Measurements from ENCODE around the gene WDR48.
A peak's percentile ranks its signal among the peaks of the same experiment; 100 is the strongest.

WDR48 gene

GRCh38 chr3:39088456-39088855 lies 36.6 kb downstream of the WDR48 start:
- H3K27ac ChIP-seq (ENCODE audit: low read length), result no peak overlapping the region
- peaks cover 71% of the 10 kb centered on the region for H3K36me3 ChIP-seq (ENCODE audit: insufficient read depth, low read length)
- TF ChIP-seq CTCF (IDR thresholded peaks at IDR 0.05; ENCODE audit: borderline replicate concordance, extremely low read depth, low read length, poor library complexity, severe bottlenecking), result no peak
- TF ChIP-seq EZH2 (IDR thresholded peaks at IDR 0.05; ENCODE audit: borderline replicate concordance, low read depth, low read length, severe bottlenecking), result no peak

GRCh38 chr3:39088889-39089288 lies 37.1 kb downstream of the WDR48 start:
- Histone ChIP-seq H3K27ac (ENCODE audit: low read length) (no peak overlapping the region), H2AFZ (ENCODE audit: low read depth, low read length) (no peak overlapping the region), H3K9ac (ENCODE audit: low read depth, low read length) (no peak overlapping the region), H4K20me1 (ENCODE audit: insufficient read depth, low read length) (no peaks in the 10 kb centered on the region), H3K27me3 (ENCODE audit: insufficient read depth, low read length, poor library complexity) (no peaks in the 10 kb centered on the region), H3K36me3 (ENCODE audit: insufficient read depth, low read length) (peaks cover 71% of the 10 kb centered on the region), H3K4me1 (ENCODE audit: insufficient read depth, low read length) (no peaks in the 10 kb centered on the region), H3K4me3 (ENCODE audit: low read depth in 1 of 2, low read length in 2 of 2) (no peak overlapping the region), H3K4me2 (ENCODE audit: insufficient read depth, low read length) (no peak overlapping the region), H3K9me3 (ENCODE audit: insufficient read depth, low read length, severe bottlenecking) (no peaks in the 10 kb centered on the region), H3K79me2 (ENCODE audit: insufficient read depth, low read length) (no peaks in the 10 kb centered on the region)
- ATAC-seq (ENCODE audit: insufficient read depth, low read depth) (no peak), DNase-seq (no peak)
- TF ChIP-seq EZH2 (IDR thresholded peaks at IDR 0.05; ENCODE audit: borderline replicate concordance, low read depth, low read length, severe bottlenecking), result no peak
- TF ChIP-seq CTCF (IDR thresholded peaks at IDR 0.05; ENCODE audit: borderline replicate concordance, extremely low read depth, low read length, poor library complexity, severe bottlenecking), result no peak

More at GRCh38 chr3:39088456-39088855, 36.6 kb downstream of the WDR48 start:
- Histone ChIP-seq H3K9me3 (ENCODE audit: insufficient read depth, low read length, severe bottlenecking) (no peaks in the 10 kb centered on the region), H3K79me2 (ENCODE audit: insufficient read depth, low read length) (no peaks in the 10 kb centered on the region), H3K4me2 (ENCODE audit: insufficient read depth, low read length) (no peak overlapping the region), H3K9ac (ENCODE audit: low read depth, low read length) (no peak overlapping the region), H4K20me1 (ENCODE audit: insufficient read depth, low read length) (no peaks in the 10 kb centered on the region), H3K4me1 (ENCODE audit: insufficient read depth, low read length) (no peaks in the 10 kb centered on the region), H2AFZ (ENCODE audit: low read depth, low read length) (no peak overlapping the region), H3K27me3 (ENCODE audit: insufficient read depth, low read length, poor library complexity) (no peaks in the 10 kb centered on the region), H3K4me3 (ENCODE audit: low read depth in 1 of 2, low read length in 2 of 2) (no peak overlapping the region)
- DNase-seq (no peak), ATAC-seq (ENCODE audit: insufficient read depth, low read depth) (no peak)

GRCh38 chr3:39090922-39091321 lies 39.1 kb downstream of the WDR48 start:
- peaks cover 83% of the 10 kb centered on the region for H3K36me3 ChIP-seq (ENCODE audit: insufficient read depth, low read length)
- H4K20me1 ChIP-seq (ENCODE audit: insufficient read depth, low read length), result no peaks in the 10 kb centered on the region
- no peak for DNase-seq
- H3K27me3 ChIP-seq (ENCODE audit: insufficient read depth, low read length, poor library complexity), result no peaks in the 10 kb centered on the region
- no peaks in the 10 kb centered on the region for H3K4me1 ChIP-seq (ENCODE audit: insufficient read depth, low read length)
- no peak for TF ChIP-seq CTCF (IDR thresholded peaks at IDR 0.05; ENCODE audit: borderline replicate concordance, extremely low read depth, low read length, poor library complexity, severe bottlenecking)
- TF ChIP-seq EZH2 (IDR thresholded peaks at IDR 0.05; ENCODE audit: borderline replicate concordance, low read depth, low read length, severe bottlenecking), result no peak
- no peaks in the 10 kb centered on the region for H3K79me2 ChIP-seq (ENCODE audit: insufficient read depth, low read length)
- peak; percentile 29; the same call in 1 of the 3 replicates for ATAC-seq (ENCODE audit: insufficient read depth, low read depth)
- no peak overlapping the region for H3K4me2 ChIP-seq (ENCODE audit: insufficient read depth, low read length)
- no peaks in the 10 kb centered on the region for H3K9me3 ChIP-seq (ENCODE audit: insufficient read depth, low read length, severe bottlenecking)
- no peak overlapping the region for H3K27ac ChIP-seq (ENCODE audit: low read length)
- no peak overlapping the region for H3K9ac ChIP-seq (ENCODE audit: low read depth, low read length)
- no peak overlapping the region for H2AFZ ChIP-seq (ENCODE audit: low read depth, low read length)
- no peak overlapping the region for H3K4me3 ChIP-seq (ENCODE audit: low read depth in 1 of 2, low read length in 2 of 2)
